Osteoblast (primary cell): Measurements from ENCODE around the gene ADCY2. TPM values are rescaled to one million over a fixed set of nuclear protein-coding genes. Genes with fewer than 3 reads are reported as not detected.
A peak's percentile ranks its signal among the peaks of the same experiment; 100 is the strongest.

ENCODE experiments used
- DNase-seq: peaks from one replicate; pipeline ENCODE4 v3.0.0; 2011; ENCODE audit warnings: low spot score, mixed read lengths; ENCODE audit not compliant: insufficient read length; ENCODE audit errors: missing footprints
- H2AFZ ChIP-seq: 2 replicates; pipeline ENCODE4 v1.6.0; 2011; ENCODE audit warnings: mild to moderate bottlenecking, low read length
- H3K27ac ChIP-seq: 2 replicates; pipeline ENCODE4 v1.5.1; 2011; ENCODE audit warnings: mild to moderate bottlenecking, low read depth, low read length, moderate library complexity
- H3K27me3 ChIP-seq: 2 replicates; pipeline ENCODE4 v1.6.0; 2012; ENCODE audit warnings: mild to moderate bottlenecking, control low read depth, inconsistent platforms, low read length, moderate library complexity; ENCODE audit not compliant: insufficient read depth
- H3K36me3 ChIP-seq: 2 replicates; pipeline ENCODE4 v1.5.1; 2011; ENCODE audit warnings: mild to moderate bottlenecking, low read length, control low read depth, moderate library complexity; ENCODE audit not compliant: insufficient read depth
- H3K4me1 ChIP-seq: 2 replicates; pipeline ENCODE4 v1.5.1; 2011; ENCODE audit warnings: mild to moderate bottlenecking, low read length, control low read depth, moderate library complexity; ENCODE audit not compliant: insufficient read depth
- H3K4me2 ChIP-seq: 2 replicates; pipeline ENCODE4 v1.6.0; 2011; ENCODE audit warnings: mild to moderate bottlenecking, low read length; ENCODE audit not compliant: insufficient read depth
- H3K4me3 ChIP-seq: fragments of 200-600 bp; sonication (generic); 3 replicates; pipeline ENCODE4 v1.5.1; 2012; ENCODE audit warnings: mild to moderate bottlenecking, low read length, inconsistent platforms; ENCODE audit not compliant: insufficient read depth
- H3K79me2 ChIP-seq: 2 replicates; pipeline ENCODE4 v1.6.0; 2012; ENCODE audit warnings: mild to moderate bottlenecking, low read length, control low read depth, inconsistent platforms; ENCODE audit not compliant: insufficient read depth
- H3K9me3 ChIP-seq: 2 replicates; pipeline ENCODE4 v1.5.1; 2011; ENCODE audit warnings: low read depth, low read length, control low read depth
- H4K20me1 ChIP-seq: 2 replicates; pipeline ENCODE4 v1.6.0; 2012; ENCODE audit warnings: mild to moderate bottlenecking, low read length, control low read depth; ENCODE audit not compliant: insufficient read depth
- total RNA-seq: library from RNA; depleted of rRNA; stranded (reverse); fragments of >200 nt; gene quantifications from 2 replicates; pipeline ENCODE4 v1.2.3, GENCODE V29; 2012
- TF ChIP-seq, protein P1 (sequence below): IDR thresholded peaks from 2 replicates; pipeline ENCODE4 v1.5.1; 2011; ENCODE audit warnings: mild to moderate bottlenecking, low read depth, low read length, moderate library complexity; ENCODE audit errors: extremely low read depth

Gene ADCY2
- total RNA-seq, 1 donor: under 0.01 TPM

DNA sequence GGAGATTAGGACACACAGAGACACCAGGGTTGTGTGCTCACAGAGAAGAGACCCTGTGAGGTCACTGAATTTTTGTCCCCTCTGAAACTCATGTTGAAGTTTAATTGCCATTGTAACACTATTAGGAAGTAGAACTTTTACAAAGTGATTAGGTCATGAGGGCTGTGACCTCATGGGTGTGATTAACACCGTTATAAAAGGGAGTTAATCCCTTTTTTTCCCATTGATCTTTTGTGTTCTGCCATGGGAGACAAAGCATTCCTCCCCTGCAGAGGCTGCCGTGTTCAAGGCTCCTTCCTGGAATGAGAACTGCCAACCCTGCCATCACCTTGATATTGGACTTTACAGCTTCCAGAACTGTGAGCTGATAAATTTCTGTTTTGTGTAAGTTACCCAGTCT lies 221.0 kb downstream of the ADCY2 start:
- H2AFZ ChIP-seq: no peak overlapping the region
- H3K4me3 ChIP-seq: no peak overlapping the region
- H3K36me3 ChIP-seq: no peaks in the 10 kb centered on the region
- TF ChIP-seq, protein P1, sequence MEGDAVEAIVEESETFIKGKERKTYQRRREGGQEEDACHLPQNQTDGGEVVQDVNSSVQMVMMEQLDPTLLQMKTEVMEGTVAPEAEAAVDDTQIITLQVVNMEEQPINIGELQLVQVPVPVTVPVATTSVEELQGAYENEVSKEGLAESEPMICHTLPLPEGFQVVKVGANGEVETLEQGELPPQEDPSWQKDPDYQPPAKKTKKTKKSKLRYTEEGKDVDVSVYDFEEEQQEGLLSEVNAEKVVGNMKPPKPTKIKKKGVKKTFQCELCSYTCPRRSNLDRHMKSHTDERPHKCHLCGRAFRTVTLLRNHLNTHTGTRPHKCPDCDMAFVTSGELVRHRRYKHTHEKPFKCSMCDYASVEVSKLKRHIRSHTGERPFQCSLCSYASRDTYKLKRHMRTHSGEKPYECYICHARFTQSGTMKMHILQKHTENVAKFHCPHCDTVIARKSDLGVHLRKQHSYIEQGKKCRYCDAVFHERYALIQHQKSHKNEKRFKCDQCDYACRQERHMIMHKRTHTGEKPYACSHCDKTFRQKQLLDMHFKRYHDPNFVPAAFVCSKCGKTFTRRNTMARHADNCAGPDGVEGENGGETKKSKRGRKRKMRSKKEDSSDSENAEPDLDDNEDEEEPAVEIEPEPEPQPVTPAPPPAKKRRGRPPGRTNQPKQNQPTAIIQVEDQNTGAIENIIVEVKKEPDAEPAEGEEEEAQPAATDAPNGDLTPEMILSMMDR: no peak
- H3K27ac ChIP-seq: no peak overlapping the region
- no peak for DNase-seq
- no peak overlapping the region for H3K4me2 ChIP-seq
- H3K9me3 ChIP-seq: no peaks in the 10 kb centered on the region
- H4K20me1 ChIP-seq: no peaks in the 10 kb centered on the region
- H3K79me2 ChIP-seq: no peaks in the 10 kb centered on the region
- H3K4me1 ChIP-seq: no peaks in the 10 kb centered on the region
- H3K27me3 ChIP-seq: no peaks in the 10 kb centered on the region

DNA sequence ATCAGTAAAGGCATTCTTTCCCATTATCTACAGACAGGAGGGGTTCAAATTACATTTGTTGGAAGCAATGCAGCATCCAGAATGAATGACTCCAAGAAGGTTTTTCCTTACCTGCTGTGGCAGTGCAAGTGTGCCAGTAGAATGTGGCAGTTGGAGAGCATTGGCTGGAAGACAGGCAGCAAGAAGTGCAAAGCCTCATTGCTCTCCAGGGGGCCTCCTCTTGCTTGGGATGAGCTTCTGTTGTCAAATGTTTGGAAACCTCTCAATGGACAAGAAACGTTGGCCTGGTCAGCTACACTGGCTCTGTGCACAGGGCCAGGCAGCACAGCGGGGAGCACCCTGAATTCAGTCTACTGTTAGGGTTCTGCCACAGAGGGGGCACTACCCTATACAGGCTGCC lies 226.6 kb downstream of the ADCY2 start:
- no peaks in the 10 kb centered on the region for H3K27me3 ChIP-seq
- no peaks in the 10 kb centered on the region for H3K79me2 ChIP-seq
- no peak overlapping the region for H3K27ac ChIP-seq
- H3K4me2 ChIP-seq: no peak overlapping the region
- H3K36me3 ChIP-seq: no peaks in the 10 kb centered on the region
- no peak overlapping the region for H3K4me3 ChIP-seq
- no peaks in the 10 kb centered on the region for H3K9me3 ChIP-seq
- no peak for DNase-seq
- H4K20me1 ChIP-seq: no peaks in the 10 kb centered on the region
- H3K4me1 ChIP-seq: no peaks in the 10 kb centered on the region
- TF ChIP-seq, protein P1: no peak
- no peak overlapping the region for H2AFZ ChIP-seq

DNA sequence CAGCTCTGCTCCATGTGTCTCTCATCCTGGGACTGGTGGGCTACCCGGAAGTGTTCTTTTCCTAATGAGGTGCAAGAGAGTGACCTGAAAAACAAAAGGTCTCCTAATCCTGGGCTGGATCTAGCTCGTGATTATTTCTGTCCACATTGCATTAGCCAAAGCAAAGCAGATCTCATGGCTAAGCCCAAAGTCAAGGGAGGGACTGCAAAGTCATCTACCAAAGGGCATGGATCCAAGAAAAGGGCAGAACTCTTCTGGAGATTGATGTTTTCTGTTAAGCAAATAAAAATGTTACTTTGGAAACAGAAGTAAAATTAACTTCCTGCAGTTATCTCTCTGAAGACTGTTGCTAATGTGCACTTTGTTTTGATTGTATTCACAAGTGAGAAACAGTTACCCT lies 229.8 kb downstream of the ADCY2 start:
- Histone ChIP-seq H3K4me1 (no peaks in the 10 kb centered on the region), H3K9me3 (no peaks in the 10 kb centered on the region), H4K20me1 (no peaks in the 10 kb centered on the region), H3K79me2 (no peaks in the 10 kb centered on the region), H2AFZ (no peak overlapping the region), H3K4me2 (no peak overlapping the region), H3K27ac (no peak overlapping the region), H3K4me3 (no peak overlapping the region), H3K36me3 (no peaks in the 10 kb centered on the region), H3K27me3 (no peaks in the 10 kb centered on the region)
- TF ChIP-seq, protein P1: no peak
- DNase-seq: peak; percentile 35

DNA sequence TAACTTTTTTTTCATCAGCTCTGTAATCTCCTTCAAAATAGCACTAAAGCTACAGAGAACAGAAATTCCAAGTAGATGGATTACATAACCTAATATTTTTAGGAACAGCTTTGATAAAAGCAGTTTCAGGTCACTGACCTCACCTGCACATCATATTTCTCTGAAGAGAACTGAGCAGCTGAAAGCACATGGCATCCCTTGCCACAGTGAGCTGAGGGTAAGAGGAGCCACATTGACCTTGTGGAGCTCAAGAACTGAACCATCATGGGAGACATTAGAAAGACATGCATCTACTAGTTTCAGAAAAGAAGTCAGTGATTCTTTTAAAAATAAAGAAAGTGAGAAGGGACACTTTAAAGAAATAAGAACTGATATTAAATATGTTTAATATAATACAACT lies 232.3 kb downstream of the ADCY2 start:
- Histone ChIP-seq H3K27me3 (no peaks in the 10 kb centered on the region), H3K36me3 (no peaks in the 10 kb centered on the region), H3K4me2 (no peak overlapping the region), H3K4me3 (no peak overlapping the region), H3K79me2 (no peaks in the 10 kb centered on the region), H4K20me1 (no peaks in the 10 kb centered on the region), H3K4me1 (no peaks in the 10 kb centered on the region), H3K9me3 (no peaks in the 10 kb centered on the region), H2AFZ (no peak overlapping the region), H3K27ac (no peak overlapping the region)
- TF ChIP-seq, protein P1: no peak
- DNase-seq: no peak
